GDM1 (cell line): Measurements from ENCODE around the gene C11orf52.
"Not testable (repeated sequence)": the region's sequence is repeated elsewhere in the genome, so short reads cannot be mapped to it uniquely, and the experiment has no call there.

Experiments
- DNase-seq: peaks from one replicate; lab custom pipeline; 2025; lab: John Stamatoyannopoulos, UW

Gene C11orf52, protein sequence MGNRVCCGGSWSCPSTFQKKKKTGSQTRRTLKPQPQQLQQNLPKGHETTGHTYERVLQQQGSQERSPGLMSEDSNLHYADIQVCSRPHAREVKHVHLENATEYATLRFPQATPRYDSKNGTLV

DNA sequence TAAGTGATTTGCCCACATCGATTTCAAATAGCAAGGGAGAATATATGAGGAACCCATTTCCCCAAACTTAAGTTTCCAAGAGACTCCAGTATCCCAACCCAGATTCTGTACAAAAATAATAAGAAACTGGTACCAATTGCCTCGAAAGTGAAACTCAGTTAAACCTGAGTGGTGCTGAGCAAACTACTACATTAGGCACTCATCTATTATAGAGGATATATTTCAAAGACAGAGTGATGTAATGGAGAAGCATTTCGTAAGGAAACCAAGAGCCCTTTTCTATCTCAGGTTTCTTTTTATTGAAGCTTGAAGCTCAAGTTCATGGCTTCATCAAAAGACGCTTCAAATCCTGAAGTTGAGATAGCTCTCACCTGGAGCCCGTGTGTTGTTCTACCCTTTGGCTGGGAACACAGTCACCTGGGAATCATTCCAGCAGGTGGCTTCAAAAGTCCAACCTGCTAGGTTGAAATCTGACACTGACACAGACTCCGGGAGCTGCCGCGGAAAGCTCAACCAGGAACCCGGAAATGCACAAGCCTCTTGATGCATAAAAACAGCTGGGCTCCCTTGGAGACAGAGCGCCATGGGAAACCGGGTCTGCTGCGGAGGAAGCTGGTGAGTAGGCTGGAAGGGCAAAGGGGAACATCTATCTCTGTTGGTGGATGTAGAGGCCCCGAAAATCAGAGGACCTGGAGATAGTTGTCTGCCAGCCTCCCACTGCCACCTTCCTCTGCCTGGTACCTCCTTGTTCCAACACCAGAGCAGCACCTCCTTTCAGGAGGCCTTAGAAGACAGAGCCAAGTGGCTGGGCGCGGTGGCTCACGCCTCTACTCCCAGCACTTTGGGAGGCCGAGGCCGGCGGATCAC is at the start of gene C11orf52:
Gene C11orf52, plus strand, starts transcription at position 524 of the 867 bp plus-strand sequence. Its CDS starts 60 bp downstream, at position 584.
- DNase-seq = no peak

DNA sequence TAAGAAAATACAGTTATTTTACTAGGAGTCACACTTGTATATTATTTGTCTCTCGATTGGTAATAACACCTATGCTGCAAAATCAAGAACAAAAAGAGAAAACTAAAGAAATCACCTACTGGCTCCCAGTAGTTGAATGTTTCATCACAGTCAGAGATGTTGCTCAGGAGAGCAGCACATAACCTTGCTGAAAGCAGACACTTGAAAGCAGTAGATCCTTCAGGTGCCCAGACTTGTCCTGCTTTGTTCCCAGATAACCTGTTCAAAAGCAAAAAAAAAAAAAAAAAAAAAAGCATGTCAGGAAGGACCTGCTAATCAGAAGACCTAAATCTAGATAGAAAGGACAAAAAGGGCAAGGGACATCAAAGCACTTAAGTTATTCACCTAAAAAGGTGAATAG is 48.6 kb upstream of the C11orf52 start:
- DNase-seq = no peak

DNA sequence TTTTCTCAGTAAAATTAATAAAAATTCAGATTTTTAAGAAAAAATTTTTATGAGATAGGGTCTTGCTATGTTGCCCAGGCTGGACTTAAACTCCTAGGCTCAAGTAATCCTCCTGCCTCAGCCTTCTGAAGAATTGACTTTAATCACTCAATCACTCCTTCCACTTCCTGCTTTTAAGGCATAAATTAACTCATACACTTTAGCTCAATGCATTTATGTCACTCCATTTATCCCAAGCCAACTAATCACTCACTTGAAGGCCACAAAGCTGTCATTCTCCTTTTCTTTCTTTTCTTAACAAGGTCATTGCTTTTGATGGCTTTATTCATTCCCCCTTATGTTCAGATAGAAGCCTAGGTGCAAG is 48.2 kb upstream of the C11orf52 start:
- DNase-seq = no peak

DNA sequence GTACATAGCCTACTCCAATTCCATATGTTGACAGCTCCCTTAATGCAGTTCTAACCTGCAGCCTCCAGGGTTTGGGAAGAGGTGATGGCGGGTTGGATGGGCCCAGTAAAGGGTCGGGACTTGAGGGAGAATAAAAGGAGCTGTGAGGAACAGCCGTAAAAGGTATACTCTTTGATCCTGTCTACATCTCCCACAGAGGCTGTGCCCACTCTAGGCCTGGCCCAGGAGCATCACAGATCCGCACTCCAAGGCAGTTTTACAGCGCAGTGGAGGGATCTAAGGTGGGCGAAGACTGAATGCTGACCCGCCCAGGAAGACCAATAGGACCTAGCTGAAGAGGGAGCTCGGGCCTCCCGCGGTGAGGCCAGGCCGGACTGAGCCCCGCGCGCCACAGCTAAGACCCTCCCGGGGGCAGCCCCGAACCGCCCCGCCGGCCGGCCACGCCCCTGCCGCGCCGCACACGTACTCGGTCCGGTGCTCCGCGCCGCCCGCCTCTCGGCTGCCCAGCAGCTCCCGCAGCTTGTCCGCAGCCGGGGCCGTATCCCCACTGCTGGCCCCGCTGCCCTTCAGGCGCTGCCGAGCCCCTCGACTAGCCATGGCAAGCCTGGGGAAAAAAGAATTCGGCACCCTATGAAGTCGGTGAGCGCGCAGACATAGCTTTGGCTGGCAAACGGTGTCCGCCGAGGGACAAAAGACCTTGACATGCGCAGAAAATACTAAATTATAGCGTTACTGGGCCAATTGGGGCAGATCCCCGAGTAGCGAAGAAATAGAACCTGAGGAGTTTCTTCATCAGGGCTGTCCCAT is 47.6 kb upstream of the C11orf52 start, which contains the start of gene ALG9:
Gene ALG9, minus strand, starts transcription at position 696 of the 807 bp plus-strand sequence. Its CDS starts 99 bp downstream, at position 597.
- DNase-seq = peak; percentile 70

DNA sequence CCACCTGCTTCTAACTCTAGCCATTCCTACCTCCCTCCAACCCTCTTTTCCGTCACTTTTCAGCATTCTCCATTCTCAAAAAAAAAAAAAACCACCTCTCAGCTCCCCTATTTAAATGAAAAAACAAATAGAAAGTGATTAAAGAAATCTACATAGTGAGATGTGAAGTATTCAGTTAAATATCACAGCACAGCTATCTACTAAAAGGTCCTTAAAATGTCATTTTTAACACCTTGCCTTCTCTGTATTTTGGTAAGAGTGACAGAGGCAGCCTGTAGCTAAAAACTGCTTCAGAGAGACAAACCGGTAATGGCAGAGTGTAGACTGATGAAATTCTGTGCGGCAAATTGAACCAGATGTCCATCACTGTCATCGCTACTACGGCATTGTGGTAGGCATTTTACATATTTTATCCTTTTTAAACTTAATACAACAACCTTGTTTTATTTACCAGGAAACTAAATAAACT is 47.0 kb upstream of the C11orf52 start:
- DNase-seq = no peak

DNA sequence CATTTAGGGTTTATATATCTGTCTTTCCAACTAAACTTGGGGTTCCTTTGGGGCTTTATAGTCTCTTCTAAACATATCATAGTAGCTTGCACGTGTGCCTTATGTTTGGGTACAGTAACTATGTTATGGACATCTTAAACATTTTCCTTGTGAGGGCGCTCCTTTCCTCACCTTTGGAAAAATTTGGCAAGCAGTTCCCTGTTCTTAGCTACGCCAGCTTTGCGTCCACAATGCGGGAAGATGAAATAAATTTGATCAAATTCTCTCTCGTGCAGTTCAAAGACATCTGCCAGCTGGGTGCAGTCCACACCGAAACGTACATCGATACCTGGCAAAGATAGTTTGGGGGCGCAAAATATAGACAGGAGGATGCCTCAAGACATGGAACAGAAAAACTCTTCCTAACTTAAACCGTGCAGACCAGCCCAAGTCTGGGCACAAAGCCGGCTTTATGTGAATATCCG is 40.3 kb upstream of the C11orf52 start:
- no peak for DNase-seq

DNA sequence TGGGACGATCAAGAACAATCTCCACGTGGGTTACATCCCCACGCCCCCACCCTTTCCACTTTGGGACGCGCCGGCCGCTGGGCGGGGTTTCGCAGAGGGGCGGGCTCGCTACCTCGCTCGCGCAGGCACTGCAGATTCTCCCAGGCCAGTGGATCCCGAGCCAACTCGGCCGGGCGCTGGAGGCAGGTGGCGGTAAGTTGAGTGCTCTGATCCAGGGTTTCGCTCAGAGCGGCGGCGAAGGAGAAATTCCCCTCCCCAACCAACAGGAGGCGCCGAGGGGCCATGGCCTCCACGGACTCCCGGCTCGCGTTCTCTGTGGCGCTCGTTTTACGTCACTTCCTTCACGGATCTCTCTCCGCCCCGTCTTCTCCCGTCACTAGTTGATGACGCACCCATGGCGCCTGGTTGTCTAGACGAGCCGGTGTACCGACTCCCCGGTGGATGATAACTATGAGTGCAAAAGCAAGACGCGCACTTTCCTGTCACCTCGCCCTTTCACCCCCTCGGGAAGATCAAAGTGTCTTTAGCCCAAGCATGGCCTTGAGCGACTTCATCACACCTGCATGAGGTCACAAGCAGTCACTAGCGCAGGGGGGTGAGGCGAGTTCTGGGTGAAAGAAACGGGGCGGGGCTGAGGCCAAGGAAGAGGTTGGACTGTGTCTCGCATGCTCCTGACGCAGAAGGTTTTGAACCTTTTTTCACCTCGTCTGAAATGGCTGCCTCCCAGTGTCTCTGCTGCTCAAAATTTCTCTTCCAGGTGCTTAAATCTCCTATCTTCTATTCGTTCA is 39.7 kb upstream of the C11orf52 start, which contains the start of the genes CFAP68 and FDXACB1:
Gene CFAP68, plus strand, starts transcription at position 693 of the 788 bp plus-strand sequence. Its CDS starts 20 bp downstream, at position 713.
Gene FDXACB1, minus strand, starts transcription at position 317 of the 788 bp plus-strand sequence. Its CDS starts 33 bp downstream, at position 284.
- peak; percentile 95 for DNase-seq

DNA sequence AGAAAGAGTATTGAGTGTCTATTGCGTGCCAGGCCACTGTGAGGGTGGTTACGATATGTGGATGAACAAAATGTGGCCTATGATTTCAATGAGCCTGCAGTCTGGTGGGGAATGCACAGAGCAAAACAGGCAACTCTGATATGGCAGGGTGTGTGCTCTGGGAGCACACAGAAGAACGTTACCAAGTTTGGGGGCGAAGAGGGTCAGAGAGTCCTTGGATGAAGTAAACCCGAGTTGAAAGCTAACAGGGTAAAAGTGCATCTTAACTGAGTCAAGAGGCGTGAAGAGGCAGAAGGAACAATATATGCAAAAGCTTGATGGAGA is 39.1 kb upstream of the C11orf52 start:
- DNase-seq = no peak

DNA sequence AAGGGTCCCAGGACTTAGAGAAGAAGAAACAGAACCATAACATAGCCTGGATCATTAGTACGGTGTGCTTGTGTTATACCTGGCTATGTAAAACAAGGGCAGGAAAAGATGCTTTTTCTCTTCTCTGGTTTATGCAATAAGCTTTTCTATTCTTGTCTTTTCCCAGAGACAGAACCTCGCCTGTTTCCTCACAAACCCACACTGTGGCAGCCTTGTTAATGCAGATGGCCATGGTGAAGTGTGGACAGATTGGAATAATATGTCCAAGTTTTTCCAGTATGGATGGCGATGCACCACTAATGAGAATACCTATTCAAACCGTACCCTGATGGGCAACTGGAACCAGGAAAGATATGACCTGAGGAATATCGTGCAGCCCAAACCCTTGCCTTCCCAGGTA is 36.5 kb upstream of the C11orf52 start:
- DNase-seq = no peak

DNA sequence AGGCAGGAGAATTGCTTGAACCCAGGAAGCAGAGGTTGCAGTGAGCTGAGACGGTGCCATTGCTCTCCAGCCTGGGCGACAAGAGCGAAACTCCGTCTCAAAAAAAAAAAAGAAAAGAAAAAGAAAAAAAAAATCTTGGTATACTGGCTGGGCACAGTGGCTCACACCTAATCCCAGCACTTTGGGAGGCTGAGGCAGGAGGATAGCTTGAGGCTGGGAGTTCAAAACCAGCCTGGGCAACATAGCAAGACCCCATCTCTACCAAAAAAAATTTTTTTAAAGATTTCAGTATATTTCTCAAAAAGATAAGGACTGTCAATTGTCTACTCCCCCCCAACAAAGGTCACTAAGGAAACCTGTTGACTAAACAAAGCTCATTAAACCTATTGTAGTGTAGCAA is 33.7 kb upstream of the C11orf52 start:
- DNase-seq = not testable (repeated sequence)

DNA sequence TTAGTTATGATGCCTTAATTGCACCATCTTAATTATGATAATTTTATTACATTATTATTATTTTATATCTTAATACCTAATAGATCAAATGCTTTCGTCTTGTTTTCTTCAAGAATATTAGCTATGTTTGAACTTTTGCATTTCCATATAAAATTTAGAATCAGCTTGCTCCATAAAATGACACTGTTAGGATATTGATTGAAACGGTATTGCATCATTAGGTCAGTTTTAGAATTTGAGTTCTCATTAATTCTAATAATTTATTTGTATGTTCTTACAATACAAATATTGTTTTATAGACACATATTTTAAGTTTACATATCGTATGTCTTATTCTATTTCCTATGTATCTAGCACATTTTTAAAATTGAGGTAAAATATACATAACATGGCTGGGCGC is 32.7 kb upstream of the C11orf52 start:
- no peak for DNase-seq

DNA sequence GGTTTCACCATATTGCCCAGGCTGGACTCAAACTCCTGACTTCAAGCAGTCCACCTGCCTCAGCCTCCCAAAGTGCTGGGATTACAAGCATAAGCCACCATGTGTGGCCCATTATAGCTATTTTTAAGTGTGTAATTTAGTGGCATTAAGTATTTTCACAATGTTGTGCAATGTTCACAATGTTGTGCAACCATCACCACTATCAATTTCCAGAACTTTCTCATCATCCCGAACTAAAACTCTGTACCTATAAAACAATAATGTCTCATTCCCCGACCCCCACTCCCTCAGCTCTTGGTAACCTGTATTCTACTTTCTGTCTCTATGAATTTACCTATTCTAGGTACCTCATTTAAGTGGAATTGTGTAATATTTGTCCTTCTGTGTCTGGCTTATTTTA is 31.9 kb upstream of the C11orf52 start:
- no peak for DNase-seq

DNA sequence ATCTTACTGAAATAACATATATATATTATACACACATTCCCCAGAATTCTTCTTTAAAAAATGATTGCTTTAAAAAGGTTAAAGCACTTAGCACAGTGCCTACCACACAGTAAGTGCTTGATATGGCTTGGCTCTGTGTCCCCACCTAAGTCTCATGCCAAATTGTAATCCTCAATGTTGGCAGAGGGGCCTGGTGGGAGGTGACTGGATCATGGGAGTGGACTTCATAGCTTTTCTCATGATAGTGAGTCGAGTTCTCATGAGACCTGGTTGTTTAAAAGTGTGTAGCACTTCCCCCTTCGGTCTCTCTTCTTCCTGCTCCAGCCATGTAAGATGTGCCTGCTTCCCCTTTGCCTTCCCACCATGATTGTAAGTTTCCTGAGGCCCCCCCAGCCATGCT is 13.3 kb upstream of the C11orf52 start:
- DNase-seq = no peak

DNA sequence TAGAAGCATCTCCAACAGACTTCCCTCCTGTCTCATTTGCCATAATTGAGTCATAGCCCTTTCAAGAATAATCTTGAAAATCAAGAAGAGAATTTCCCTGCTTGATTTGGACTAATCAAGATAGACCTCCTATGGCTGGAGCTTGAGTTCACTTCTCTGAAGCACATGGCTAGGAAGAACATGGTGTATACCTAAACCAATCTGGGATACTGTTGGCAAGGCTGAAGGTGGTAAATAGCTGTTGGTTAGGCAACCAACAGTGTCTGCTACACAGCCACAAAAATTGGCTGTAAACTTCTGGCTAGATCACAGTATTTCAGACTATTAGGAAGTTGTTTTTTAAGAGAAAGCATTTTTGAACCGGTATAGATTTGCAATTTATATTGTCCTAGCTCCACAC is 12.0 kb upstream of the C11orf52 start:
- no peak for DNase-seq

DNA sequence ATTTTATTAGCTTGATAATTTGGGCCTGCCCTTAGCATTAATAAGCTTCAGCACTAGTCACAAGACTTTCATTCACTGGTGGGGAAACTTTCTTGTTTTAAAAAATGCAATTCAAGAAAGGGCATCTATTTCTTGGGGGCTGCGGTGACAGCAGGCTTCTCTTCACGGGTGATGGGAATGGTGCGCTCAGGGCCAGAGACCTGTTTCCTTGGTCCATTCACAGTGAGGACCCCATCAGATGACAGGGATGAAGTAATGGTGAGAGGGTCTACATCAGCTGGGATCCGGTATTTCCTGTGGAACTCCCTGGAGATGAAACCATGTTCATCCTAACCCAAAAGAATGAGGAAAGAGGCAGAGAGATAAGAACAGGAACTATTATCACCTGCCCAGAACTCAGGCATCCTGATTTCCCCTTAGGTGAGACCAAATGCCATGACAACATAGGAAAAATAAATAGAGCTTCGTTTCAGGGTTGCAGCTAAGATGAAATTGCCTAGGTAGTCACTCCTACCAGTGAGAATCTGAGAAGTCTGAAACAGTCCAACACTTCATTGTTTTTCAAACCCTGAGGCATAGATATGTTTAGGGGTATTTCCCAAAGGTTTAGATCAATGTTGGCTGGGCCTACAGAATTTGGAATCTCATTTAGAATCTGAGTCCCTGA is 9.9 kb upstream of the C11orf52 start:
- no peak for DNase-seq

DNA sequence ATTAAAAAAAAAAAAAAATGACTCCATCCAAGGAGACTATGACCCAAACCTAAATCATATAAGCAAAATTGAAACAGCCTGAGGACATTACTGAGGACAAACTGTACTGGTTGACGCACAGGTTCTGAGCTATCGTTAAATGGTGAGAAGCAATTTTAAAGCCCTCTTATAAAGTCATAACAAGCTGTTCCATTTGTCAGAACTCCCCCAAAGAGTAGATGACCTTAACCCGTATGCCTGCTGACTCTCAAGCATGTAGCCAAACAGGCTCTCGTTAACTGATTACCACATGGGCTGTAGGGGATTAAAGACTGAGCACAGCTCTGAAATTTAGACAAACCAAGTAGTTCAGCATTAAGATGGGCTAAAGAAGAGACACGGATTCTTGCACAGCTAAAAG is 9.3 kb upstream of the C11orf52 start:
- no peak for DNase-seq

DNA sequence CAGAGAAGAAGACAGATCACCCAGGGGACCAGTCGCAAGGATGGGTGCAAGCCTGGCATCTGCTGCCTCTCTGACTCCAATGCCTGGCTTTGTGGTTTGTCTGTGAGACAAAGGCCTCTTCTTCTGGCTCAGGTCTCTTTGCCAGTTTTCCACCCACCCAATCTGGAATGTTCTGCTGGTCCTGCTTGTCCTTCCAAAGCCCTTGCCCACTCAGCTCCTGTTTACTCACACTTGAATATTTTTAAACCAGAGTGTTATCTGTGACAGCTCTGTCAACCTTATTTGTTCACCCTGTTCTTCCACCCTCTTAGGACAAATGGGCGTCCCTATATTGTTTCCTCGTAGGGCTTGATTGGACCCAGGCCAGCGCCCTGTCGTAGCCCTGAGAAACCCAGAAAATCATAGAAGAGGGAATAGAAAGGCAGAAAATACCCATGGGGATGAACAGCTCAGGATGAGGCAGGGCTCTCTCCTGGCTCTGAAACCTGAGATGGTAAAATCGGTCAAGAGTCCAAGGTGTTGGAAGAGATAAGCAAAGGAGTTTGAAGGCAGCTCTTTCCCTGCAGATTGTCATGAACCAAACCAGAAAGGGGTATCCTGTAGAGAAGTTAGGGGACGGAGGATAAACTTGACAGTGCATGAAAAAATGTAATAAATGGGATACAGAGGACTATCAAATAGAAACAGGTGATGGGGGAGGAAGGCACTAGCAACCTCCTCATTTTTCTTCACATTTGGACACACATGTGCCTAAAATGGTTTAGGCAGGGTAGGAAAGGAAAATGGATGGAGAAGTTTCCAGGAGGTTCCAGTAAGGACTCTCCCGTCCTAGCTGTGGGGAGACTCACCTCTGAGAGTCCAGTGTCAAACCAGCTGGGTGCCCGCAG is 7.8 kb upstream of the C11orf52 start:
- no peak for DNase-seq

DNA sequence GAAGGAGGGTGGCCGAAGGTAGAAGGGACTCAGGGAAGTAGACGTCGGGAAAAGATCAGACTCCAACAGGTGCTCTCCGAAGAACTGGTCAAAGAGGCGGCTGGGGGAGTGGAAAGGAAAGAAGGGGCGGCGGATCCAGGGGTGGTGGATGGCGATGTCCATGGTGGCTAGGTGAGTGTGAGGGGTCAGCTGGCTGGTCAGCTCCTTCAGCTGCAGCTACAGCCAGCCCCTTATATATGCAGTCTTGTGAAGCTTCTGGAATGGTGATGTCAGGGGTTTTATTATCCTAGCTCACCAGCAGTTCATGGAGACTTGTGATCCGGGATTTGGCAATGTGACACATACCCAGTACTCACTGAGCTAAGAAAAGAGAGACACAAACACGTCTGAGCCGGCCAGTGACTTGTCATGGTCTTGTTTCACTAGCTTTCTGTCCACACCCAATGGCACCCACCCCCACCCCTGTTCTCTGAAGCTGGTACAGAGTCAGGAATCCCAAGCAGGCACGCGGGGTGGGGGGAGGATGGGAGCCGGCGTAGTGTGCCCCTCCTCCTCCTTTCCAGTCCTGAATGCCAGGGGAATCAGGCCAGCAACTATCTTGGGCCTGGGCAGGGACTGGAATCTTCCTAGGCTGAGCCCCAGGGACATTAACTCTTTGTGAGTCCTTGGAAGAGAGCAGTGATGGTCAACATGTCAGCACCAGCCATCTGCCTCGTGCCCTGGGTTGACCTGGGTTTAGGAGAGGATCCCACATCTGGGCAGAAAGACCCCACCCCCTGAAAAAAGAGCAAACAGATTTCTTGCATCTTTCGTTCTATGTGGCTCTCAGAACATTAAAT is 6.9 kb upstream of the C11orf52 start, which contains the start of gene CRYAB:
Gene CRYAB, minus strand, starts transcription at position 208 of the 839 bp plus-strand sequence. Its CDS starts 46 bp downstream, at position 162.
- DNase-seq = no peak

DNA sequence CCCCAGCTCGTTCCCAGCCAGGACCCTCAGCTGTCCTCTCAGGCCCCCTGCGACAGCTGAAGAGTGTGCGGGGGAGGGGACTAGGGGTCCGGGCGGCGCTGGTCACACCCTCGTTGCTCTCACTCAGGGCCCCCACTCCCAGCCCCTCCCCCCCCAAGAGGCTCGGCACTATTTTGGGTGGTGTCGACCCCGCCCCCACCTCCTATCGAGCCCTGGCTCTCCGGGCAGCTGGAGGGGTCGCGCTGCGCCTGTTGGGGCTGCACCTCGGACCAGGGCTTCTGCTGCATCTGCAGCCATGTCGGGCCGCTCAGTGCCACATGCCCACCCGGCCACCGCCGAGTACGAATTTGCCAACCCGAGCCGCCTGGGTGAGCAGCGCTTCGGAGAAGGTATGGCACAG is 6.2 kb upstream of the C11orf52 start, which contains the start of gene HSPB2:
Gene HSPB2, plus strand, starts transcription at position 200 of the 400 bp plus-strand sequence. Its CDS starts 96 bp downstream, at position 296.
- DNase-seq = no peak
